HTR-8/SVneo (cell line): ENCODE results near the gene IFITM10.
A peak's percentile ranks its signal among the peaks of the same experiment; 100 is the strongest.

Experiments
- DNase-seq: peaks from one replicate; pipeline ENCODE4 v3.0.0; 2011; ENCODE audit warnings: low spot score, mixed read lengths; ENCODE audit not compliant: insufficient read length
- FAIRE-seq: peaks from 2 replicates; lab custom pipeline; 2011; peaks lifted over from hg19 to GRCh38; lab: Jason Lieb, UNC

IFITM10 gene

GRCh38 chr11:1763796-1764661 lies 13.6 kb upstream of the IFITM10 start, which contains the start of gene CTSD:
Gene CTSD, minus strand, starts transcription at chr11:1763927. Its CDS starts 68 bp downstream, at chr11:1763859.
- DNase-seq (peak; percentile 92), FAIRE-seq (peak; percentile 97)

- FAIRE-seq, result no peak
- DNase-seq, result no peak
These were observed 13.0 kb upstream of the IFITM10 start for GRCh38 chr11:1763336-1763795.

GRCh38 chr11:1762537-1763302 lies 12.3 kb upstream of the IFITM10 start:
- FAIRE-seq, result no peak
- no peak for DNase-seq

GRCh38 chr11:1761857-1762536 lies 11.6 kb upstream of the IFITM10 start:
- no peak for DNase-seq
- FAIRE-seq, result no peak

- DNase-seq (no peak), FAIRE-seq (no peak)
These were observed 10.9 kb upstream of the IFITM10 start for GRCh38 chr11:1761110-1761856.

- no peak for FAIRE-seq
- DNase-seq, result no peak
These were observed 10.1 kb upstream of the IFITM10 start for GRCh38 chr11:1760351-1761109.

GRCh38 chr11:1759851-1760220 lies 9.4 kb upstream of the IFITM10 start:
- FAIRE-seq, result no peak
- no peak for DNase-seq

- FAIRE-seq (no peak), DNase-seq (no peak)
These were observed 8.9 kb upstream of the IFITM10 start for GRCh38 chr11:1759151-1759850.

GRCh38 chr11:1758611-1759150 lies 8.3 kb upstream of the IFITM10 start:
- DNase-seq (no peak), FAIRE-seq (no peak)

- FAIRE-seq, result no peak
- DNase-seq, result no peak
These were observed 7.6 kb upstream of the IFITM10 start for GRCh38 chr11:1757861-1758610.

GRCh38 chr11:1756791-1757771 lies 6.7 kb upstream of the IFITM10 start:
- DNase-seq (no peak), FAIRE-seq (no peak)

GRCh38 chr11:1755692-1756561 lies 5.5 kb upstream of the IFITM10 start:
- no peak for FAIRE-seq
- no peak for DNase-seq

- DNase-seq, result no peak
- no peak for FAIRE-seq
These were observed 4.9 kb upstream of the IFITM10 start for GRCh38 chr11:1755344-1755691.

- DNase-seq (no peak), FAIRE-seq (no peak)
These were observed 4.2 kb upstream of the IFITM10 start for GRCh38 chr11:1754376-1755150.

- DNase-seq (no peak), FAIRE-seq (no peak)
These were observed 3.5 kb upstream of the IFITM10 start for GRCh38 chr11:1753929-1754305.
